ENCODE data around the gene FOXRED2. TPM values are rescaled to one million over a fixed set of nuclear protein-coding genes. Genes with fewer than 3 reads are reported as not detected.

FOXRED2 gene

DNA sequence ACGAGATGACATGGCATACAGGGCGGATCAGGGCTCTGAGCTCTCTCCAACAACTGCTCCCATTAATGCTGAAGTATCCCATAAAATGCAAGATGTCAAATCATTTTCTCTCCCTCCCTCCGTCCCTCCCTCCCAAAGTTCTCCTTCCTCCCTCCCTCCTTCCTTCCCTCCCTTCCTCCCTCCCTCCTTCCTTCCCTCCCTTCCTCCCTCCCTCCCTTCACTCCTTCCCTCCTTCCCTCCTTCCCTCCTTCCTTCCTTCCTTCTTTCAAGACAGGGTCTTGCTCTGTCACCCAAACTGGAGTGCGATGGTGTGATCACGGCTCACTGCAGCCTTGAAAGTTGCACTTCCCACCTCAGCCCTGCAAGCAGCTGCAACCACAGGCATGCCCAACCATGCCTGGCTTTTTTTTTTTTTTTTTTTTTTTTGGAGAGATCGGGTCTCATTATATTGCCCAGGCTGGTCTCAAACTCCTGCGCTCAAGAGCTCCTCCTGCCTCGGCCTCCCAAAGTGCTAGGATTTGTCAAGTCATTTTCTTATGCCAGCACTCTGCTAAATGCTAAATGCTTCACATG is 63.6 kb downstream of the FOXRED2 start:
- WGBS (ENCODE audit: extremely low coverage, insufficient coverage, low lambda C conversion rate): no CpG with 5 or more reads among the region's 8 CpGs

DNA sequence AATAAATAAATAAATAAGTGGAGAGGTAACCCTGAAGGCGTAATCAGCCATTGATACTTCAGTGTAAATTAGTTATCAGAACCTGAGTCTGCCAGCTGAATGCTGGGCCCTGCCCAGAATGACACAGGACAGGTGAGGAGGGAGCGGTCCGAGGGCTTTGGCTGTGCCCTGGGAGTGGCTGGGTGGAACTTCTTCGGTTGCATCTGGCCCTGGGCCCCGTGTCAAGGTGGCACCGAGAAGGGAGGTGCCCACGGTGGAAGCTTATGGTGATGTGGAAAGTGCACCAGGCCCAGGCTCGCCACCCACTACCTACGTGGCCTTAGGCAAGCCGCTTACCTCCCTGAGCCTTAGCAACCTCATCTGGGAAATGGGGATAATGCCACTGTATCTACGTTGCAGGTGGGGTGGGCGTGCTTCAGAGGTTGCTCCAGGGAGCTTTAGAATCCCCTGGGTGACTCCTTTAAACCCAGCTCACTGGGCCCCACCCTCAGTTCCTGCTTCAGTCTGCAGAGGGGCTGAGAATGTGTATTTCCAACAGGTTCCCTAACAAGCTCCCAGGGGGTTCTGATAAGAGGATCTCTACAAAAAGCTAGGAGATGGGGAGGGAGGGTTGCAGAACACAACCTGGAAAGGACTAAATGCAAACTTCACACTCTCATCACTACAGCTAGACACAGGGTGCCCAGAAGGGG is 64.2 kb downstream of the FOXRED2 start:
- H3K4me3 ChIP-seq (ENCODE audit: low read length): no peak overlapping the region
- no peak overlapping the region for H3K23ac ChIP-seq (ENCODE audit: low read length)
- peak overlapping the region; percentile 4 for H3K27ac ChIP-seq (ENCODE audit: low read depth, low read length)
- H2AK5ac ChIP-seq (ENCODE audit: low read length): peak overlapping the region; percentile 85
- no peak overlapping the region for H4K8ac ChIP-seq (ENCODE audit: low read depth, low read length)
- no peak overlapping the region for H2BK15ac ChIP-seq (replicated peaks; ENCODE audit: low read depth)
- no peaks in the 10 kb centered on the region for H3K27me3 ChIP-seq (ENCODE audit: insufficient read depth, low read length, poor library complexity)
- H3K36me3 ChIP-seq (ENCODE audit: control insufficient read depth, insufficient read depth, low read length): no peaks in the 10 kb centered on the region
- peak overlapping the region; percentile 90 for H3K4ac ChIP-seq (ENCODE audit: low read depth, low read length)
- H3K4me1 ChIP-seq (ENCODE audit: control insufficient read depth, low read depth, low read length): peaks cover 4% of the 10 kb centered on the region
- no peaks in the 10 kb centered on the region for H3K79me2 ChIP-seq (ENCODE audit: control insufficient read depth, insufficient read depth, low read length)
- DNase-seq: peak; percentile 95
- no peak overlapping the region for H4K5ac ChIP-seq (ENCODE audit: low read length)
- peak overlapping the region; percentile 39 for H2BK5ac ChIP-seq (ENCODE audit: low read length)
- peak overlapping the region; percentile 33 for H2BK120ac ChIP-seq (ENCODE audit: low read depth, low read length)
- H3K56ac ChIP-seq (ENCODE audit: low read length): peak overlapping the region; percentile 72
- H3K4me2 ChIP-seq (ENCODE audit: low read length): no peak overlapping the region
- WGBS (ENCODE audit: extremely low coverage, insufficient coverage, low lambda C conversion rate): no CpG with 5 or more reads among the region's 12 CpGs
- H3K9ac ChIP-seq (ENCODE audit: low read length): no peak overlapping the region
- H3K79me1 ChIP-seq (ENCODE audit: low read length): no peaks in the 10 kb centered on the region
- peak overlapping the region; percentile 31 for H3K18ac ChIP-seq (ENCODE audit: low read length)

More for the DNA sequence above, 63.6 kb downstream of the FOXRED2 start:
- Histone ChIP-seq H3K9ac (ENCODE audit: low read length) (no peak overlapping the region), H3K4me3 (ENCODE audit: low read length) (no peak overlapping the region), H3K56ac (ENCODE audit: low read length) (peak overlapping the region; percentile 72), H2BK120ac (ENCODE audit: low read depth, low read length) (no peak overlapping the region), H2BK15ac (replicated peaks; ENCODE audit: low read depth) (no peak overlapping the region), H3K27me3 (ENCODE audit: insufficient read depth, low read length, poor library complexity) (no peaks in the 10 kb centered on the region), H3K4me1 (ENCODE audit: control insufficient read depth, low read depth, low read length) (peaks cover 4% of the 10 kb centered on the region), H3K27ac (ENCODE audit: low read depth, low read length) (peak overlapping the region; percentile 4), H2BK5ac (ENCODE audit: low read length) (peak overlapping the region; percentile 77), H3K79me1 (ENCODE audit: low read length) (no peaks in the 10 kb centered on the region), H3K4me2 (ENCODE audit: low read length) (no peak overlapping the region), H3K4ac (ENCODE audit: low read depth, low read length) (no peak overlapping the region), H3K18ac (ENCODE audit: low read length) (peak overlapping the region; percentile 1), H4K8ac (ENCODE audit: low read depth, low read length) (no peak overlapping the region), H2AK5ac (ENCODE audit: low read length) (no peak overlapping the region), H4K5ac (ENCODE audit: low read length) (no peak overlapping the region), H3K79me2 (ENCODE audit: control insufficient read depth, insufficient read depth, low read length) (no peaks in the 10 kb centered on the region), H3K36me3 (ENCODE audit: control insufficient read depth, insufficient read depth, low read length) (no peaks in the 10 kb centered on the region), H3K23ac (ENCODE audit: low read length) (no peak overlapping the region)
- DNase-seq: peak; percentile 85

GRCh38 chr22:36440429-36441002 is 66.3 kb downstream of the FOXRED2 start:
- peak overlapping the region; percentile 18 for H3K4ac ChIP-seq (ENCODE audit: low read depth, low read length)
- no peak overlapping the region for H4K8ac ChIP-seq (ENCODE audit: low read depth, low read length)
- H3K23ac ChIP-seq (ENCODE audit: low read length): no peak overlapping the region
- H2BK15ac ChIP-seq (replicated peaks; ENCODE audit: low read depth): peak overlapping the region; percentile 14
- H2BK120ac ChIP-seq (ENCODE audit: low read depth, low read length): no peak overlapping the region
- H3K79me1 ChIP-seq (ENCODE audit: low read length): no peaks in the 10 kb centered on the region
- H3K4me2 ChIP-seq (ENCODE audit: low read length): no peak overlapping the region
- H3K79me2 ChIP-seq (ENCODE audit: control insufficient read depth, insufficient read depth, low read length): no peaks in the 10 kb centered on the region
- no peak overlapping the region for H3K56ac ChIP-seq (ENCODE audit: low read length)
- no peak for DNase-seq
- H4K5ac ChIP-seq (ENCODE audit: low read length): no peak overlapping the region
- no CpG with 5 or more reads among the region's 8 CpGs for WGBS (ENCODE audit: extremely low coverage, insufficient coverage, low lambda C conversion rate)
- no peak overlapping the region for H3K27ac ChIP-seq (ENCODE audit: low read depth, low read length)
- H3K4me3 ChIP-seq (ENCODE audit: low read length): no peak overlapping the region
- peak overlapping the region; percentile 64 for H2AK5ac ChIP-seq (ENCODE audit: low read length)
- no peaks in the 10 kb centered on the region for H3K27me3 ChIP-seq (ENCODE audit: insufficient read depth, low read length, poor library complexity)
- H2BK5ac ChIP-seq (ENCODE audit: low read length): no peak overlapping the region
- no peak overlapping the region for H3K9ac ChIP-seq (ENCODE audit: low read length)
- H3K36me3 ChIP-seq (ENCODE audit: control insufficient read depth, insufficient read depth, low read length): no peaks in the 10 kb centered on the region
- H3K18ac ChIP-seq (ENCODE audit: low read length): peak overlapping the region; percentile 63
- peaks cover 5% of the 10 kb centered on the region for H3K4me1 ChIP-seq (ENCODE audit: control insufficient read depth, low read depth, low read length)

DNA sequence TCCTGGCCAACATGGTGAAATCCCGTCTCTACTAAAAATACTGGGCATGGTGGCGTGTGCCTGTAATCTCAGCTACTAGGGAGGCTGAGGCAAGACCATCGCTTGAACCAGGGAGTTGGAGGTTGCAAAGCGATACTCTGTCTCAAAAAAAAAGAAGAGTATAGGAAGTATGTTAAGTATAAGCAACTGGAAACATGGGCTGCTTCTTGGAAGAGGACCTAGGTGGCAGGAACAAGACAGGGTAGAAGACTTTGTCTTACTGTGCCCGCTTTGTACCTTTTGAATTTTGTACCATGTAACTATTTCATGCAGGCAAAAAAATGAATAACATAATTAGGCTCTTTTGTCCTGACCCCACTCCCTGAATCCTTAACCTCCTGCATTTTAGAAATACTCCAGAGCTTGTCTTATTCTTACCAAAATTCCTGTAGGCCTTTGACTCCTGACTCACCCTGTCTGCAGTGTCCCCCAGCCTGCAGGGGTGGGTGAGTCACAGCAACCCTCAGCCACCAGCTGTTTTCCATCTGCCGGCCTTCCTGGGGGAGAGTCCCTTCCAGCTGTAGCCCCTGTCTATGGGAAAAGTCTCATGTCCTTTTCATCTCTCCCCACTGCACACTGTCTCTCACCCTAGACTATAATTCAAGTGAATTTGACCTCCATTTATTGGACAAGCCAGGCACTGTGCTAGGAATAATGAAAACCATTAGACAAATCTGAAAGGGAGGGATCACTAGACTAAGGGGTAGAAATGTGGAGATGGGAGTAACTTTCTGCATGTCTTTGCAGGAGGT is 67.2 kb downstream of the FOXRED2 start:
- no peak overlapping the region for H2BK5ac ChIP-seq (ENCODE audit: low read length)
- no CpG with 5 or more reads among the region's 6 CpGs for WGBS (ENCODE audit: extremely low coverage, insufficient coverage, low lambda C conversion rate)
- no peak overlapping the region for H3K4me3 ChIP-seq (ENCODE audit: low read length)
- peak overlapping the region; percentile 26 for H3K18ac ChIP-seq (ENCODE audit: low read length)
- H3K4me2 ChIP-seq (ENCODE audit: low read length): no peak overlapping the region
- no peak overlapping the region for H3K4ac ChIP-seq (ENCODE audit: low read depth, low read length)
- H3K56ac ChIP-seq (ENCODE audit: low read length): peak overlapping the region; percentile 47
- H3K27me3 ChIP-seq (ENCODE audit: insufficient read depth, low read length, poor library complexity): no peaks in the 10 kb centered on the region
- H3K79me1 ChIP-seq (ENCODE audit: low read length): no peaks in the 10 kb centered on the region
- H3K4me1 ChIP-seq (ENCODE audit: control insufficient read depth, low read depth, low read length): peaks cover 8% of the 10 kb centered on the region
- no peak overlapping the region for H4K5ac ChIP-seq (ENCODE audit: low read length)
- H2BK15ac ChIP-seq (replicated peaks; ENCODE audit: low read depth): no peak overlapping the region
- H3K27ac ChIP-seq (ENCODE audit: low read depth, low read length): peak overlapping the region; percentile 25
- H3K9ac ChIP-seq (ENCODE audit: low read length): no peak overlapping the region
- no peak overlapping the region for H3K23ac ChIP-seq (ENCODE audit: low read length)
- H4K8ac ChIP-seq (ENCODE audit: low read depth, low read length): no peak overlapping the region
- H3K79me2 ChIP-seq (ENCODE audit: control insufficient read depth, insufficient read depth, low read length): no peaks in the 10 kb centered on the region
- DNase-seq: peak; percentile 83
- no peak overlapping the region for H2BK120ac ChIP-seq (ENCODE audit: low read depth, low read length)
- no peak overlapping the region for H2AK5ac ChIP-seq (ENCODE audit: low read length)
- no peaks in the 10 kb centered on the region for H3K36me3 ChIP-seq (ENCODE audit: control insufficient read depth, insufficient read depth, low read length)

Small RNA genes lying within 50 kb of the gene (small RNA-seq; reads per million reads assigned to genes)
- not detected for gene RF00019 (ENCODE audit: insufficient read depth)
